Fibroblast of pulmonary artery (primary cell): Measurements from ENCODE around the gene CARD11.

Experiments
- DNase-seq: peaks from one replicate; pipeline ENCODE4 v3.0.0-alpha.2; 2010; ENCODE audit warnings: low read depth
- H3K4me3 ChIP-seq: replicated peaks from 2 replicates; pipeline ENCODE4 v1.5.1; 2011; ENCODE audit warnings: low read depth, mild to moderate bottlenecking, control low read depth, low read length, moderate library complexity
- CTCF ChIP-seq: IDR thresholded peaks from 2 replicates; pipeline ENCODE4 v1.5.1; 2011; ENCODE audit warnings: mild to moderate bottlenecking, control low read depth, low read length, inconsistent platforms; ENCODE audit errors: missing control alignments

The CARD11 gene

GRCh38 chr7:3082831-3083230, 39.2 kb upstream of the CARD11 start:
- no peak overlapping the region for H3K4me3 ChIP-seq
- DNase-seq: no peak
- no peak for TF ChIP-seq CTCF

- no peak for DNase-seq
- no peak for TF ChIP-seq CTCF
- no peak overlapping the region for H3K4me3 ChIP-seq
These were observed 38.7 kb upstream of the CARD11 start for GRCh38 chr7:3082386-3082785.

- TF ChIP-seq CTCF: no peak
- H3K4me3 ChIP-seq: no peak overlapping the region
- DNase-seq: no peak
These were observed 36.4 kb upstream of the CARD11 start for GRCh38 chr7:3080106-3080505.

GRCh38 chr7:3078514-3078913, 34.8 kb upstream of the CARD11 start:
- DNase-seq: no peak
- no peak for TF ChIP-seq CTCF
- no peak overlapping the region for H3K4me3 ChIP-seq

- no peak for DNase-seq
- no peak for TF ChIP-seq CTCF
- no peak overlapping the region for H3K4me3 ChIP-seq
These were observed 33.0 kb upstream of the CARD11 start for GRCh38 chr7:3076700-3077099.

- no peak overlapping the region for H3K4me3 ChIP-seq
- no peak for TF ChIP-seq CTCF
- DNase-seq: no peak
These were observed 32.5 kb upstream of the CARD11 start for GRCh38 chr7:3076163-3076562.

- H3K4me3 ChIP-seq: no peak overlapping the region
- no peak for TF ChIP-seq CTCF
- peak; percentile 6 for DNase-seq
These were observed 31.8 kb upstream of the CARD11 start for GRCh38 chr7:3075441-3075840.
